Neural crest cell (in vitro differentiated cells): Measurements from ENCODE around the gene ELFN2. TPM values are rescaled to one million over a fixed set of nuclear protein-coding genes. Genes with fewer than 3 reads are reported as not detected.

Experiments
- DNase-seq: peaks from one replicate; pipeline ENCODE4 v3.0.0; 2021; ENCODE audit warnings: low read depth, mixed read lengths, low spot score
- H3K27ac Mint-ChIP-seq: one replicate; pipeline ENCODE4 v1.8.0; 2021; ENCODE audit warnings: mild to moderate bottlenecking, mixed read lengths; ENCODE audit not compliant: unreplicated experiment
- H3K27me3 Mint-ChIP-seq: 2 replicates; pipeline ENCODE4 v1.8.0; 2021; ENCODE audit warnings: low read depth, mild to moderate bottlenecking, mixed read lengths
- H3K36me3 Mint-ChIP-seq: 2 replicates; pipeline ENCODE4 v1.8.0; 2021; ENCODE audit warnings: low read depth, mild to moderate bottlenecking, mixed read lengths
- H3K4me1 Mint-ChIP-seq: 2 replicates; pipeline ENCODE4 v1.8.0; 2021; ENCODE audit warnings: mixed read lengths
- H3K4me3 Mint-ChIP-seq: one replicate; pipeline ENCODE4 v1.8.0; 2021; ENCODE audit warnings: mild to moderate bottlenecking, mixed read lengths
- H3K9me3 Mint-ChIP-seq: 2 replicates; pipeline ENCODE4 v1.8.0; 2021; ENCODE audit warnings: mixed read lengths
- CTCF ChIP-seq: fragments of 200-600 bp; sonication (generic); conservative IDR thresholded peaks from 2 replicates; pipeline ENCODE4 v1.5.0; 2021; ENCODE audit warnings: antibody characterized with exemption, mild to moderate bottlenecking
- total RNA-seq: library from RNA; stranded (reverse); gene quantifications from 2 replicates; pipeline ENCODE4 v1.2.1, GENCODE V29; 2021

The ELFN2 gene
- total RNA-seq, 1 donor from 2014 or later, result 0.09 TPM

- Mint-ChIP-seq H3K27me3 (peaks cover 36% of the 10 kb centered on the region), H3K4me3 (no peak overlapping the region), H3K9me3 (no peaks in the 10 kb centered on the region), H3K27ac (no peak overlapping the region), H3K36me3 (no peaks in the 10 kb centered on the region), H3K4me1 (no peaks in the 10 kb centered on the region)
- DNase-seq, result no peak
- no peak for TF ChIP-seq CTCF
Measured at GRCh38 chr22:37467391-37467955, 40.2 kb upstream of the ELFN2 start.

GRCh38 chr22:37464181-37464580 is 36.9 kb upstream of the ELFN2 start:
- H3K4me1 Mint-ChIP-seq, result no peaks in the 10 kb centered on the region
- H3K27ac Mint-ChIP-seq, result no peak overlapping the region
- H3K4me3 Mint-ChIP-seq, result no peak overlapping the region
- no peak for TF ChIP-seq CTCF
- no peaks in the 10 kb centered on the region for H3K9me3 Mint-ChIP-seq
- no peak for DNase-seq
- no peaks in the 10 kb centered on the region for H3K36me3 Mint-ChIP-seq
- peaks cover 47% of the 10 kb centered on the region for H3K27me3 Mint-ChIP-seq

- DNase-seq, result peak; percentile 45
- Mint-ChIP-seq H3K4me1 (no peaks in the 10 kb centered on the region), H3K9me3 (no peaks in the 10 kb centered on the region), H3K27me3 (peaks cover 51% of the 10 kb centered on the region), H3K4me3 (no peak overlapping the region), H3K27ac (no peak overlapping the region), H3K36me3 (no peaks in the 10 kb centered on the region)
- no peak for TF ChIP-seq CTCF
Measured at GRCh38 chr22:37462983-37463382, 35.7 kb upstream of the ELFN2 start.

- H3K9me3 Mint-ChIP-seq, result no peaks in the 10 kb centered on the region
- TF ChIP-seq CTCF, result no peak
- no peak overlapping the region for H3K27ac Mint-ChIP-seq
- H3K27me3 Mint-ChIP-seq, result peaks cover 54% of the 10 kb centered on the region
- no peak overlapping the region for H3K4me3 Mint-ChIP-seq
- H3K36me3 Mint-ChIP-seq, result no peaks in the 10 kb centered on the region
- no peaks in the 10 kb centered on the region for H3K4me1 Mint-ChIP-seq
- DNase-seq, result no peak
Measured at GRCh38 chr22:37462436-37462835, 35.2 kb upstream of the ELFN2 start.

GRCh38 chr22:37461961-37462360 is 34.7 kb upstream of the ELFN2 start:
- no peak for DNase-seq
- Mint-ChIP-seq H3K4me3 (no peak overlapping the region), H3K36me3 (no peaks in the 10 kb centered on the region), H3K9me3 (no peaks in the 10 kb centered on the region), H3K27me3 (peaks cover 59% of the 10 kb centered on the region), H3K27ac (no peak overlapping the region), H3K4me1 (no peaks in the 10 kb centered on the region)
- no peak for TF ChIP-seq CTCF
